Activated naive CD4-positive, alpha-beta T cell treated with anti-CD3 and anti-CD28 coated beads, Interleukin-2, amount 50 U/mL, for 24 hours (primary cell): ENCODE results near the gene NXPH4.

Experiments used
- H3K27ac Mint-ChIP-seq: one replicate; pipeline ENCODE4 v1.8.0; 2021; ENCODE audit warnings: mild to moderate bottlenecking, mixed read lengths
- H3K27me3 Mint-ChIP-seq: one replicate; pipeline ENCODE4 v1.8.0; 2021; ENCODE audit warnings: mixed read lengths
- H3K36me3 Mint-ChIP-seq: one replicate; pipeline ENCODE4 v1.8.0; 2021; ENCODE audit warnings: mixed read lengths
- H3K4me1 Mint-ChIP-seq: one replicate; pipeline ENCODE4 v1.8.0; 2021; ENCODE audit warnings: mixed read lengths
- H3K4me3 Mint-ChIP-seq: one replicate; pipeline ENCODE4 v1.8.0; 2021; ENCODE audit warnings: mild to moderate bottlenecking, mixed read lengths
- H3K9me3 Mint-ChIP-seq: one replicate; pipeline ENCODE4 v1.8.0; 2021; ENCODE audit warnings: mixed read lengths

NXPH4 gene

DNA sequence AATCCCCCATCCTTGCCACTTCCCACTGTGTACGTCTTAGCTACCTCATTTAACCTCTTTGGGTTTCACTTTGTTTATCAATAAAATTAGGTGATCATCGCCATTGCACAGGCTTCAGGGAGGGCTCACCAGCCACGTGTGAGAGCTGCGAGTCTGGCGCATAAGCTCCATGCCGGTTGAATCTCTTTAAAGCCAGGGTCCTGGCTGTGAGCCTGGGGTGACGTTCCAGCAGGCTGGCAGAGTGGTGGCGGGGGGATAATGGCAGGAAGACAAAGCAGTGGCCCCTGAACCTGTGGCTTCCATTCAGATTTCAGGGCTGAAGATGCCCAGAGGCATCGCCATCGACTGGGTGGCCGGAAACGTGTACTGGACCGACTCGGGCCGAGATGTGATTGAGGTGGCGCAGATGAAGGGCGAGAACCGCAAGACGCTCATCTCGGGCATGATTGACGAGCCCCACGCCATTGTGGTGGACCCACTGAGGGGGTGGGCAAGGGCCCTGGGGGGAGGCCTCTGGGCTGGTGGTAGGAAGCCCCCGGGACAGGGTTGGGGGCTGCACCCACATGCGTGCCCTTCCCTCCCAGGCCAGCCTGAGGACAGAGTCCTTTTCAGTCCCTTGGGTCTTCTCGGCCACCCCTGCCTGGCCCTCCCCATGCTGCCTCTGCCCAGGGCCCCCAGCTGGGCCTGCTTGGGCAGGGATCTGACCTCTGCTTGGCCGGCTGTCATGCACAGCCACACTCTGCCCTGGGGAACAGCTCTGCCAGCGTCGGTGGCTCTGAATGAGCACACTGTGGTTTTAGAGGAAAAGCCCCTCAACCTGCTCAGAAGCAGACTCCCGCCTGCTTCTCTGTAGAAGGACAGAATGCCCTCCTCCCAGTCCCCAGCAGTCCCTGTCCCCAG lies 8.6 kb upstream of the NXPH4 start:
- Mint-ChIP-seq H3K4me3 (no peak overlapping the region), H3K36me3 (peaks cover 1% of the 10 kb centered on the region), H3K27me3 (no peaks in the 10 kb centered on the region), H3K27ac (no peak overlapping the region), H3K9me3 (no peaks in the 10 kb centered on the region), H3K4me1 (no peaks in the 10 kb centered on the region)

DNA sequence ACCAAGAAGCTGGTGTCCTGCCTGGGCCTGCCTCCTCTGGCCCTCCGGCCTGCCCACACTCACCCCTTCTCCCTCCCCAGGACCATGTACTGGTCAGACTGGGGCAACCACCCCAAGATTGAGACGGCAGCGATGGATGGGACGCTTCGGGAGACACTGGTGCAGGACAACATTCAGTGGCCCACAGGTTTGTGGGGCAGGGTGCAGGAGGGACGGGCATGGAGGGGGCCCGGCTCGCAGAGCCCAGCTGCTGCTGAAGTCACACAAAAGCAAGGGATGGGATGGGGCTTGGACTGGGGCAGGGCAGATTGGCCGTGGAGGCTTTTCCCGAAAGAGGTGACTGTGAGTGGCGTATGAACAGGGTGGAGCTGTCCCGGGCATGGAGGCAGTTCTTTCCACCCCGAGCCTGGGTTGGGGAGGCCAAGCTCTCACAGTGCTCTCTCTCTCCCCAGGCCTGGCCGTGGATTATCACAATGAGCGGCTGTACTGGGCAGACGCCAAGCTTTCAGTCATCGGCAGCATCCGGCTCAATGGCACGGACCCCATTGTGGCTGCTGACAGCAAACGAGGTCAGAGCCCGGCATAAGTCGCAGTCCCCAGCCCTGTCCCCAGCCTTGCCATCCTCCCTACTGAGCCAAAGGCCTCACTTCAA lies 7.8 kb upstream of the NXPH4 start:
- Mint-ChIP-seq H3K9me3 (no peaks in the 10 kb centered on the region), H3K27me3 (peaks cover 2% of the 10 kb centered on the region), H3K27ac (no peak overlapping the region), H3K36me3 (no peaks in the 10 kb centered on the region), H3K4me3 (no peak overlapping the region), H3K4me1 (peaks cover 6% of the 10 kb centered on the region)

DNA sequence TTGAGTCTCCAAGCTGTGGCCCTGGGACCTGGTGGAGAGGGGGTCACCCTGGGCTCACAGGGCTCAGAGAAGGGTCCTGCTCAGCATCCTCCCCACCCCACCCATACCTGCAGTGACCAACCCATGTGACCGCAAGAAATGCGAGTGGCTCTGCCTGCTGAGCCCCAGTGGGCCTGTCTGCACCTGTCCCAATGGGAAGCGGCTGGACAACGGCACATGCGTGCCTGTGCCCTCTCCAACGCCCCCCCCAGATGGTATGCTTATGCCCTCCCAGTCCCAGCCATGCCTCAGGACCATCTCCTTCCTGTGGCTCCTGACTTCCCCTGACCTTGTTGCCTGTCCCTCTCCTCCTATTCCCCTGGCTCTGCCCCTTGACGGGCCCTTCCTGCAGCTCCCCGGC lies 6.7 kb upstream of the NXPH4 start:
- no peak overlapping the region for H3K27ac Mint-ChIP-seq
- H3K4me1 Mint-ChIP-seq = peaks cover 17% of the 10 kb centered on the region
- no peaks in the 10 kb centered on the region for H3K9me3 Mint-ChIP-seq
- H3K36me3 Mint-ChIP-seq = no peaks in the 10 kb centered on the region
- H3K4me3 Mint-ChIP-seq = no peak overlapping the region
- peaks cover 11% of the 10 kb centered on the region for H3K27me3 Mint-ChIP-seq

DNA sequence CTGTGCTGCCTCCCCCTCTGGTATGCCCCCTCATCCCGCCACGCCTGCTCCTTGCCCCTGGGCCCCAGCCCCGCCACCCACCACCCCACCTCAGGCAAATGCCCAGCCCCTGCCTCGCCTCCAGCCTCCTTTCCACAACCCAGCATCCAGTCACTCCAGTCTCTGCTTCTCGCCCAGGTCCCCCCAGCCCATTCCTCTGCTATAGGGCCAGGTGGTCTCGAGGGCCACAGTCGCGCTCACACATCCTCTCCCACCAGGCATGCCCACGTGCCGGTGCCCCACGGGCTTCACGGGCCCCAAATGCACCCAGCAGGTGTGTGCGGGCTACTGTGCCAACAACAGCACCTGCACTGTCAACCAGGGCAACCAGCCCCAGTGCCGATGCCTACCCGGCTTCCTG lies 6.1 kb upstream of the NXPH4 start:
- H3K4me3 Mint-ChIP-seq = no peak overlapping the region
- H3K27ac Mint-ChIP-seq = no peak overlapping the region
- H3K36me3 Mint-ChIP-seq = no peaks in the 10 kb centered on the region
- no peaks in the 10 kb centered on the region for H3K9me3 Mint-ChIP-seq
- H3K4me1 Mint-ChIP-seq = peaks cover 21% of the 10 kb centered on the region
- H3K27me3 Mint-ChIP-seq = peaks cover 14% of the 10 kb centered on the region

DNA sequence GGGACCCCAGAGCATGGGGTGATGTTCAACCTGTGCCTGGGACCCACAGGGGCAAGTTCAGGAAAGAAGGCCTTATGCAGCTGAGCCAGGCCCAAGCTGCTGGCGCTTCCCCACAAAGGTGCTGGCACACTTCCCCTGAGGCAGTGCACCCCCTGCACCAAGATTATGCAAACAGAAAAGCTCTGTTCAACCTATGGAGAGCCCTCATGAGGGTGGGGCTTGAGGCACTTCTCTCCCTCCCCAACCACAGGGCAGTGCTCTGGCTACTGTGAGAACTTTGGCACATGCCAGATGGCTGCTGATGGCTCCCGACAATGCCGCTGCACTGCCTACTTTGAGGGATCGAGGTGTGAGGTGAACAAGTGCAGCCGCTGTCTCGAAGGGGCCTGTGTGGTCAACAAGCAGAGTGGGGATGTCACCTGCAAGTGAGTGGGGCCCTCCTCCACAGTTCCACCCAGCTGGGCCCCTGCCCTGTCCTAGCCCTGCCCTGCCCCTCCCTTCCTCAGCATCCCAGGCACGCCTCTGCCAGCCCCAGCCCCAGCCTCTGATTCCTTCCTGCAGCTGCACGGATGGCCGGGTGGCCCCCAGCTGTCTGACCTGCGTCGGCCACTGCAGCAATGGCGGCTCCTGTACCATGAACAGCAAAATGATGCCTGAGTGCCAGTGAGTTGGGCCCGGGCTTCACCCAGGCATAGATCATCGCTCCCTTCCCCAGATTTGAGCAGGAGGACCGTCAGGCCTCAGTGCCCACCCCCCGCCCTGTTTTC lies 5.5 kb upstream of the NXPH4 start:
- peaks cover 19% of the 10 kb centered on the region for H3K27me3 Mint-ChIP-seq
- no peaks in the 10 kb centered on the region for H3K36me3 Mint-ChIP-seq
- no peak overlapping the region for H3K27ac Mint-ChIP-seq
- peaks cover 27% of the 10 kb centered on the region for H3K4me1 Mint-ChIP-seq
- H3K4me3 Mint-ChIP-seq = no peak overlapping the region
- no peaks in the 10 kb centered on the region for H3K9me3 Mint-ChIP-seq

DNA sequence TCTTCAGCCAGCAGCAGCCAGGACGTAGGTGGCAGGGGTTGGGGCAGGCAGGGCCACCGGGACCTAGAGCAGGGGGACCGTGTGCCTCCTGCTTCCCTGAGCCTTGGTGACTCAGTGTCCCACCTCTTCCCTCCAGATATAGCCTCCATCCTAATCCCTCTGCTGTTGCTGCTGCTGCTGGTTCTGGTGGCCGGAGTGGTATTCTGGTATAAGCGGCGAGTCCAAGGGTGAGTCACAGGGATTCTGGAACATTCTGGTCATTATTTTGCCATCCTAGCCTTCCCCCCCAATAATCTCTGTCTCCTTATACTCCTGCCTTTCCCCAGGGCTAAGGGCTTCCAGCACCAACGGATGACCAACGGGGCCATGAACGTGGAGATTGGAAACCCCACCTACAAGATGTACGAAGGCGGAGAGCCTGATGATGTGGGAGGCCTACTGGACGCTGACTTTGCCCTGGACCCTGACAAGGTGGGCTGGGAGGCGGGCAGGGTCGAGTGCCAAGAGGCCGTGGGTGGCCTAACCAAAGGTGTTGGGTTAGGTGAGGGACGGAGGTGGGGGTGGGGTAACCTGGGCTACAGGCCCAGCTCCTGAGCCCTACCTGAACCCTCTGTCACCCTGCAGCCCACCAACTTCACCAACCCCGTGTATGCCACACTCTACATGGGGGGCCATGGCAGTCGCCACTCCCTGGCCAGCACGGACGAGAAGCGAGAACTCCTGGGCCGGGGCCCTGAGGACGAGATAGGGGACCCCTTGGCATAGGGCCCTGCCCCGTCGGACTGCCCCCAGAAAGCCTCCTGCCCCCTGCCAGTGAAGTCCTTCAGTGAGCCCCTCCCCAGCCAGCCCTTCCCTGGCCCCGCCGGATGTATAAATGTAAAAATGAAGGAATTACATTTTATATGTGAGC lies 4.5 kb upstream of the NXPH4 start:
- Mint-ChIP-seq H3K4me3 (no peak overlapping the region), H3K27me3 (peaks cover 19% of the 10 kb centered on the region), H3K27ac (no peak overlapping the region), H3K36me3 (no peaks in the 10 kb centered on the region), H3K9me3 (no peaks in the 10 kb centered on the region), H3K4me1 (peaks cover 27% of the 10 kb centered on the region)

GRCh38 chr12:57212701-57213057 lies 3.9 kb upstream of the NXPH4 start:
- peaks cover 25% of the 10 kb centered on the region for H3K27me3 Mint-ChIP-seq
- no peak overlapping the region for H3K4me3 Mint-ChIP-seq
- H3K36me3 Mint-ChIP-seq = no peaks in the 10 kb centered on the region
- H3K9me3 Mint-ChIP-seq = no peaks in the 10 kb centered on the region
- H3K4me1 Mint-ChIP-seq = peaks cover 33% of the 10 kb centered on the region
- no peak overlapping the region for H3K27ac Mint-ChIP-seq

DNA sequence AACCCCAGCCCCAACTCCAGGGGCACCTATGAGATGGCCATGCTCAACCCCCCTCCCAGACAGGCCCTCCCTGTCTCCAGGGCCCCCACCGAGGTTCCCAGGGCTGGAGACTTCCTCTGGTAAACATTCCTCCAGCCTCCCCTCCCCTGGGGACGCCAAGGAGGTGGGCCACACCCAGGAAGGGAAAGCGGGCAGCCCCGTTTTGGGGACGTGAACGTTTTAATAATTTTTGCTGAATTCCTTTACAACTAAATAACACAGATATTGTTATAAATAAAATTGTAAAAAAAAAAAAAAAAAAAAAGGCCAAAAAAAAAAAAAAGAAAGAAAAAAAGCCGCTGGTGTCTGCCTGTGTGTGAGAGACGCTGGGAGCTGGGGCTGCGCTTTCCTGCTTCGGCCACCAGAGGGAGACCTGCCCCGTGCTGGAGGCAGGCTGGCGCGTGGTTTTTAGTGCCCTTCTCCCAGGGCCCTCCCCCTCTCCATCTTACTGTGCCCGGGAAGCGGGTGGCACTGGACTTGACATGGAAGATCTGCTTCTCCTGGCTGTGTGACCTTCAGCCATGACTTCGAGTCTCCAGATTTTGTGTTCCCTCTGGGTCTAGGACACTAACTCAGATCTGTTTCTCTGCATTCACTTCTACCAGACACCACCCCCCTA lies 3.4 kb upstream of the NXPH4 start:
- Mint-ChIP-seq H3K27ac (no peak overlapping the region), H3K4me1 (peaks cover 33% of the 10 kb centered on the region), H3K9me3 (no peaks in the 10 kb centered on the region), H3K27me3 (peaks cover 29% of the 10 kb centered on the region), H3K36me3 (no peaks in the 10 kb centered on the region), H3K4me3 (no peak overlapping the region)

GRCh38 chr12:57213763-57214397 lies 2.7 kb upstream of the NXPH4 start:
- Mint-ChIP-seq H3K27me3 (peaks cover 36% of the 10 kb centered on the region), H3K4me3 (no peak overlapping the region), H3K36me3 (no peaks in the 10 kb centered on the region), H3K4me1 (peaks cover 38% of the 10 kb centered on the region), H3K9me3 (no peaks in the 10 kb centered on the region), H3K27ac (peak overlapping the region; percentile 60)

- H3K27ac Mint-ChIP-seq = peak overlapping the region; percentile 60
- no peak overlapping the region for H3K4me3 Mint-ChIP-seq
- H3K9me3 Mint-ChIP-seq = no peaks in the 10 kb centered on the region
- peaks cover 41% of the 10 kb centered on the region for H3K27me3 Mint-ChIP-seq
- H3K4me1 Mint-ChIP-seq = peaks cover 40% of the 10 kb centered on the region
- no peaks in the 10 kb centered on the region for H3K36me3 Mint-ChIP-seq
These were observed 2.2 kb upstream of the NXPH4 start for GRCh38 chr12:57214398-57214781.

- H3K27me3 Mint-ChIP-seq = peaks cover 46% of the 10 kb centered on the region
- H3K4me1 Mint-ChIP-seq = peaks cover 44% of the 10 kb centered on the region
- no peaks in the 10 kb centered on the region for H3K9me3 Mint-ChIP-seq
- H3K36me3 Mint-ChIP-seq = no peaks in the 10 kb centered on the region
- H3K27ac Mint-ChIP-seq = no peak overlapping the region
- H3K4me3 Mint-ChIP-seq = peak overlapping the region; percentile 42
These were observed 1.5 kb upstream of the NXPH4 start for GRCh38 chr12:57215065-57215464.

DNA sequence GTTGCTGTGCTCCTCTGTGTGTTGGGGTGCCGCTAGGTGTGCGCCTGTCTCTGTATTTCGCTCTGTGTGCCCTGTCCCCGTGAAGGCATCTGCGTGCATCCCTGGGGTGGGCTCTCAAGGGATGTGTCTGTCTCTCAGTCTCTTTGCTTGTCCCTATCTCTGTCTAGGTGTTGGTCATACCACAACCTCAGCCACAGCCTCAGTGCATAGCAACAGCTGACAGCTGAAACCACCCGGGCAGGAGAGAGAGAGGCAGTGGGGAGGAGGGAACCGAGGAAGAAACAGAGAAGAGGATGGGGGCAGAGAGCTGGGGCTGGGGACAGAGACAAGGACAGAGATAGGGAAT lies 953 bp upstream of the NXPH4 start:
- Mint-ChIP-seq H3K4me3 (peak overlapping the region; percentile 42), H3K27me3 (peaks cover 49% of the 10 kb centered on the region), H3K36me3 (no peaks in the 10 kb centered on the region), H3K9me3 (no peaks in the 10 kb centered on the region), H3K4me1 (peaks cover 46% of the 10 kb centered on the region), H3K27ac (peak overlapping the region; percentile 12)

- H3K9me3 Mint-ChIP-seq = no peaks in the 10 kb centered on the region
- no peaks in the 10 kb centered on the region for H3K36me3 Mint-ChIP-seq
- H3K4me1 Mint-ChIP-seq = peaks cover 56% of the 10 kb centered on the region
- no peak overlapping the region for H3K27ac Mint-ChIP-seq
- peaks cover 60% of the 10 kb centered on the region for H3K27me3 Mint-ChIP-seq
- H3K4me3 Mint-ChIP-seq = peak overlapping the region; percentile 82
These were observed 606 bp downstream of the NXPH4 start for GRCh38 chr12:57216921-57217879.
